HFFc6 (cell line): ENCODE data around the gene TBXAS1. TPM values are rescaled to one million over a fixed set of nuclear protein-coding genes. Genes with fewer than 3 reads are reported as not detected.
"Not testable (repeated sequence)": the region's sequence is repeated elsewhere in the genome, so short reads cannot be mapped to it uniquely, and the experiment has no call there.

Source experiments
- DNase-seq: peaks from one replicate; pipeline ENCODE4 v3.0.0-alpha.2; 2018
- H3K27ac Mint-ChIP-seq: 2 replicates; pipeline ENCODE4 v1.8.0; 2020; ENCODE audit warnings: mild to moderate bottlenecking, mixed read lengths
- H3K27me3 Mint-ChIP-seq: 2 replicates; pipeline ENCODE4 v1.8.0; 2021; ENCODE audit warnings: mild to moderate bottlenecking, moderate library complexity, mixed read lengths; ENCODE audit not compliant: insufficient read depth
- H3K36me3 Mint-ChIP-seq: 2 replicates; pipeline ENCODE4 v1.8.0; 2021; ENCODE audit warnings: low read depth, mixed read lengths
- H3K4me1 Mint-ChIP-seq: 2 replicates; pipeline ENCODE4 v1.8.0; 2020; ENCODE audit warnings: low read depth, mixed read lengths
- H3K4me3 Mint-ChIP-seq: 2 replicates; pipeline ENCODE4 v1.8.0; 2020; ENCODE audit warnings: mild to moderate bottlenecking, moderate library complexity, mixed read lengths
- H3K9me3 Mint-ChIP-seq: 2 replicates; pipeline ENCODE4 v1.8.0; 2020; ENCODE audit warnings: mild to moderate bottlenecking, mixed read lengths
- total RNA-seq, 6 experiments: library from RNA; stranded (reverse); fragmentation: NEBNext Ultra II Directional; extraction: Animal tissue kit (Norgen Biotek cat#: 25700); gene quantifications; 2 replicates in 1 of 6; 3 replicates in 5 of 6; pipeline ENCODE4 v1.2.3, GENCODE V29; 2021
- TF ChIP-seq, protein P1 (sequence below): fragments of 200-600 bp; sonication (generic); IDR thresholded peaks from 2 replicates; pipeline ENCODE4 v1.5.0; 2021; ENCODE audit warnings: antibody characterized with exemption, mild to moderate bottlenecking

TBXAS1 gene
- total RNA-seq, 6 experiments from 2014 or later = 0.47 to 1.8 (median 1.0) TPM

DNA sequence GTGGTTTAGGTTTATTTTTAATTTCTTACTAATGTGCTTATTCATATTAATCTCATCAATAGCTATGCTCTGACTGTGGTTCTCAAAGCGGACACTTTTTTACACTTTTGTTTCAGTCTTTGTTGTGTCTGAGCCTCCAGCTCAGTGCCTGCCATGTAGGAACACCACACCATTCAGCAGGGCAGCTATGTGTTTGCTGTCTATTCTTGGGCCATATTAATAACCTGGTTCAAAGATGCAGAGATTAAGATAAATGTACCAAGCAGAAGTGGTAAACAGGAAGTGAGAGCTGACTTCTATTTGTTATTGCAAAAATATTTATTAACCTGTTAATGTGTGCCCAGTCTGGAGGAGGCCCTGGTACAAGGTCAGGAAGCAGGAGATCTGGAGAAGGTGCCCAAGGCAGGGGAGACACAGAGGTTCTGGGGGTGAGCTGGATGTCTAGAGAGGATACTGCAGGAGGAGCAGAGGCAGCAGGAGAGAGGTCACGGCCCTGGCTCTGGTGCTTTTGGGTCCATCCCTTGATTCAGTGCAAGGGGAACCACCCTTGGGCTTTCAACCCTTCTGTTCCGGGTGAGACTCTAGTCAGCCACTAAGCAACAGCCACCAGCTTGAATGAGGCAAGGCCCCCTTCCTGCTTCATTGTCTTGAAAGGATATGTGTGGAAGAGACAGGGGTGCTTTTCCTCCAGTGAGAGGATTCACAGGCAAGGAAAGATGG, 1.9 kb downstream of the TBXAS1 start:
- peaks cover 17% of the 10 kb centered on the region for H3K9me3 Mint-ChIP-seq
- H3K4me3 Mint-ChIP-seq = no peak overlapping the region
- TF ChIP-seq, protein P1, sequence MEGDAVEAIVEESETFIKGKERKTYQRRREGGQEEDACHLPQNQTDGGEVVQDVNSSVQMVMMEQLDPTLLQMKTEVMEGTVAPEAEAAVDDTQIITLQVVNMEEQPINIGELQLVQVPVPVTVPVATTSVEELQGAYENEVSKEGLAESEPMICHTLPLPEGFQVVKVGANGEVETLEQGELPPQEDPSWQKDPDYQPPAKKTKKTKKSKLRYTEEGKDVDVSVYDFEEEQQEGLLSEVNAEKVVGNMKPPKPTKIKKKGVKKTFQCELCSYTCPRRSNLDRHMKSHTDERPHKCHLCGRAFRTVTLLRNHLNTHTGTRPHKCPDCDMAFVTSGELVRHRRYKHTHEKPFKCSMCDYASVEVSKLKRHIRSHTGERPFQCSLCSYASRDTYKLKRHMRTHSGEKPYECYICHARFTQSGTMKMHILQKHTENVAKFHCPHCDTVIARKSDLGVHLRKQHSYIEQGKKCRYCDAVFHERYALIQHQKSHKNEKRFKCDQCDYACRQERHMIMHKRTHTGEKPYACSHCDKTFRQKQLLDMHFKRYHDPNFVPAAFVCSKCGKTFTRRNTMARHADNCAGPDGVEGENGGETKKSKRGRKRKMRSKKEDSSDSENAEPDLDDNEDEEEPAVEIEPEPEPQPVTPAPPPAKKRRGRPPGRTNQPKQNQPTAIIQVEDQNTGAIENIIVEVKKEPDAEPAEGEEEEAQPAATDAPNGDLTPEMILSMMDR = no peak
- H3K27ac Mint-ChIP-seq = no peak overlapping the region
- peaks cover 30% of the 10 kb centered on the region for H3K27me3 Mint-ChIP-seq
- no peak for DNase-seq
- peaks cover 4% of the 10 kb centered on the region for H3K4me1 Mint-ChIP-seq
- no peaks in the 10 kb centered on the region for H3K36me3 Mint-ChIP-seq

DNA sequence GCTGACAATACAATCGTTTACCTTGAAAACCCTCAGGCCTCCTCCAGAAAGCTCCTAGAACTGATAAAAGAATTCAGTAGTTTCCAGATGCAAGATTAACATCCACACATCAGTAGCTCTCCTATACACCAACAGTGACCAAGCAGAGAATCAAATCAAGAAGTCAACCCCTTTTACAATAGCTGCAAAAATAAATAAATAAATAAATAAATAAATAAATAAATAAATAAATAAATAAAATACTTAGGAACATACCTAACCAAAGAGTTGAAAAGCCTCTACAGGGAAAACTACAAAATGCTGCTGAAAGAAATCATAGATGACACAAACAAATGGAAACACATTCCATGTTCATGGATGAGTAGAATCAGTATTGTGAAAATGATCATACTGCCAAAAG, 6.8 kb downstream of the TBXAS1 start:
- DNase-seq = not testable (repeated sequence)

DNA sequence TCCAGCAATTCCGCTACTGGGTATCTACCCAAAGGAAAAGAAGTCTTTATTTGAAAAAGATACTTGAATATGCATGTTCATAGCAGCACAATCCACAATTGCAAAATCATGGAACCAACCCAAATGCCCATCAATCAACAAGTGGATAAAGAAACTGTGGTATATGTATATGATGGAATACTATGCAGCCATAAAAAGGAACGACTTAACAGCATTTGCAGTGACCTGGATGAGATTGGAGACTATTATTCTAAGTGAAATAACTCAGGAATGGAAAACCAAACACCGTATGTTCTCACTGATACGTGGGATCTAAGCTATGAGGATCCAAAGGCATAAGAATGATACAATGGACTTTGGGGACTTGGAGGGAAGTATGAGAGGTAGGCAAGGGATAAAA, 8.2 kb downstream of the TBXAS1 start:
- H3K27ac Mint-ChIP-seq, H3K36me3 Mint-ChIP-seq, H3K4me1 Mint-ChIP-seq, H3K4me3 Mint-ChIP-seq, DNase-seq: not testable (repeated sequence)
- Mint-ChIP-seq H3K9me3 (peaks cover 22% of the 10 kb centered on the region), H3K27me3 (peaks cover 29% of the 10 kb centered on the region)

More for the DNA sequence above, 6.8 kb downstream of the TBXAS1 start:
- Mint-ChIP-seq H3K9me3 (peaks cover 22% of the 10 kb centered on the region), H3K27me3 (peaks cover 27% of the 10 kb centered on the region)
- not testable (repeated sequence) for H3K4me3 Mint-ChIP-seq, H3K4me1 Mint-ChIP-seq, H3K36me3 Mint-ChIP-seq, H3K27ac Mint-ChIP-seq

DNA sequence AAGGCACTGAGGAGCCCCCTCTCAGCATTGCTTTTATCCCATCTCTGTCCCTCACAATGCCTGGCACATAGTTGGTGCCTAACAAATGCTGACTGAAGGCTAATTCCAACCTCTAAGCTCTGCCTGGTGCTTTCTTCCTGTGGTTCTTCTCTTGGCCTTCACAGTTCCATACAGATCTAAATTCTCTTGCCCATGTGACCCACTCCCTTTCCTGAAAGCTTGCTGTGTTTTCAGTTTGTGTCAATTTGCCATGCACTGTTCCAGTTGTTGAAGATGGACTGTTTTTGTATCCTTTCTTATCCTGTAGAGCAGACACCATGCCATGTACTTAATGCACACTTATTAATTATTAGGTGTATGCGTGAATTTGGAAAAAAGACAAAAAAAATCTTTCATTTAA, 9.2 kb downstream of the TBXAS1 start:
- no peak for DNase-seq
- Mint-ChIP-seq H3K4me3 (no peak overlapping the region), H3K36me3 (no peaks in the 10 kb centered on the region), H3K27me3 (peaks cover 32% of the 10 kb centered on the region), H3K9me3 (peaks cover 16% of the 10 kb centered on the region), H3K27ac (no peak overlapping the region), H3K4me1 (no peaks in the 10 kb centered on the region)
- TF ChIP-seq, protein P1 = no peak

DNA sequence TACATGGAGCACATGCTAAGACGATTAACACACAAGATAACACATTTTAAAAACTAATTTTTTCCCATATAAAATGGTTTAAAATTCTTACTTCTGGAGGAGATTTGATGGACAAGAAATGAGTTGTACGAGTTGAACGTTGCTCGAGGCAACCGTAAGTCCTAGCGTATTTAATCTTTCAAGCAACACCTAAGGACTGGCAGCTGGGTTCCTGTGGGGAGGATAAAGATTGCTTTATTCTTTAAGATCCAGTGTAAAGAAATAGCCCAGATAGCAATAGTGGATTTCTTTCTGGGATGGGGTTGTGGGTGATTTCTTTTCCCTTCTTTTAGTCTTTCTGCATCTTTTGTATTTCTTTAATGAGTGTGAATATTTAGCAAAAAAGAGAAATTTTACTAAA, 9.8 kb downstream of the TBXAS1 start:
- Mint-ChIP-seq H3K4me1 (no peaks in the 10 kb centered on the region), H3K9me3 (peaks cover 11% of the 10 kb centered on the region), H3K27me3 (peaks cover 35% of the 10 kb centered on the region), H3K4me3 (no peak overlapping the region), H3K27ac (no peak overlapping the region), H3K36me3 (no peaks in the 10 kb centered on the region)
- no peak for DNase-seq
- TF ChIP-seq, protein P1 = no peak

DNA sequence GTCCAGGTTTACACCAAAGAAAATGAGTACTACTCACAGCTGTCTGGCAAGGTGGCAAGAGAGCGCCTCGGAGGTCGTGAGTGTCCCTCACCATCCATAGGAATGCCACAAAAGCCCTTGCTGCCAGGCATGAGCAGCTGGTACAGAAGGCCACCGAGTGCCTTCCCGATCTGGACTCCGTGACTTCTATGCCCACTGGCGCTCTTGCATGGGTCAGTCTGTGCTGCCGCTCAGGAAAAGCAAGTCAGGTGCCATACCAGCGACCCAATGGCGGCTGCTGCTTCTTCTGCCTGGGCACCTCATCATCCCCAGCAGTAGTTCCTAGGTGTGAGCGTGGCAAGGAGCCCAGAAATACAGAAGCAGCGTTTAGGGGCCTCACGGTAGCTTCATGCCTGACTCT, 11.7 kb downstream of the TBXAS1 start:
- peaks cover 6% of the 10 kb centered on the region for H3K9me3 Mint-ChIP-seq
- TF ChIP-seq, protein P1 = no peak
- no peaks in the 10 kb centered on the region for H3K36me3 Mint-ChIP-seq
- DNase-seq = no peak
- H3K4me3 Mint-ChIP-seq = no peak overlapping the region
- no peak overlapping the region for H3K27ac Mint-ChIP-seq
- no peaks in the 10 kb centered on the region for H3K4me1 Mint-ChIP-seq
- peaks cover 52% of the 10 kb centered on the region for H3K27me3 Mint-ChIP-seq
